Tibial nerve (tissue), 4 donors: Measurements from ENCODE around the gene CARMIL1. TPM values are rescaled to one million over a fixed set of nuclear protein-coding genes. Genes with fewer than 3 reads are reported as not detected.

Experiments
- DNase-seq, 2 donors: peaks; one replicate each; pipeline ENCODE4 v3.0.0-alpha.2; 2019; ENCODE audit warnings: low spot score in 2 of 2
- H3K27ac ChIP-seq, 4 donors: fragments of 200-600 bp; sonication (generic) in 3 of 4; one replicate each; pipeline ENCODE4 v1.5.1; 2017 to 2019; ENCODE audit warnings: mild to moderate bottlenecking in 1 of 4
- H3K27me3 ChIP-seq, 2 donors: fragments of 200-600 bp; sonication (generic) in 1 of 2; one replicate each; pipeline versions ENCODE4 v1.5.1 to v1.6.0; 2017 to 2019
- H3K36me3 ChIP-seq, 3 donors: fragments of 200-600 bp; sonication (generic); one replicate each; pipeline ENCODE4 v1.5.1; 2018 to 2019
- H3K4me1 ChIP-seq, 4 donors: fragments of 200-600 bp; sonication (generic) in 3 of 4; one replicate each; pipeline ENCODE4 v1.5.1; 2017 to 2019
- H3K4me3 ChIP-seq, 4 donors: fragments of 200-600 bp; sonication (generic) in 3 of 4; one replicate each; pipeline ENCODE4 v1.5.1; 2017 to 2019; ENCODE audit warnings: mild to moderate bottlenecking in 1 of 4, moderate library complexity in 1 of 4
- H3K9me3 ChIP-seq, 4 donors: fragments of 200-600 bp; sonication (generic) in 3 of 4; one replicate each; pipeline ENCODE4 v1.5.1; 2017 to 2019
- EP300 ChIP-seq, 2 donors: sonication (generic); formaldehyde crosslinking; IDR thresholded peaks; one replicate each; pipeline ENCODE4 v1.6.1; 2017; ENCODE audit warnings: antibody characterized with exemption in 2 of 2, mild to moderate bottlenecking in 1 of 2
- POLR2A ChIP-seq, 2 donors: fragments of 450-650 bp; IDR thresholded peaks; one replicate each; pipeline ENCODE4 v1.6.1; 2017; ENCODE audit warnings: antibody characterized with exemption in 2 of 2, mild to moderate bottlenecking in 2 of 2, moderate library complexity in 2 of 2
- WGBS, 2 donors: methylation state at CpG; one replicate each; pipeline ENCODE4 v1.1.5; 2018; 5-methylcytosine and 5-hydroxymethylcytosine counted together
- total RNA-seq, 4 donors: library from RNA; depleted of rRNA; stranded (reverse); fragments of >200 nt; gene quantifications; one replicate each; pipeline ENCODE4 v1.1.0, GENCODE V29; 2016
- TF ChIP-seq, protein P1 (sequence below), 5 experiments: fragments of 200-600 bp in 3 of 5; fragments of 450-650 bp in 2 of 5; sonication (generic) in 3 of 5; IDR thresholded peaks; one replicate each; pipeline ENCODE4 v1.5.1; 2016 to 2019; ENCODE audit warnings: antibody characterized with exemption in 5 of 5, mild to moderate bottlenecking in 3 of 5, moderate library complexity in 2 of 5

The CARMIL1 gene
- total RNA-seq, 4 donors from 2014 or later = 29.1 to 43.5 (median 34.1) TPM

DNA sequence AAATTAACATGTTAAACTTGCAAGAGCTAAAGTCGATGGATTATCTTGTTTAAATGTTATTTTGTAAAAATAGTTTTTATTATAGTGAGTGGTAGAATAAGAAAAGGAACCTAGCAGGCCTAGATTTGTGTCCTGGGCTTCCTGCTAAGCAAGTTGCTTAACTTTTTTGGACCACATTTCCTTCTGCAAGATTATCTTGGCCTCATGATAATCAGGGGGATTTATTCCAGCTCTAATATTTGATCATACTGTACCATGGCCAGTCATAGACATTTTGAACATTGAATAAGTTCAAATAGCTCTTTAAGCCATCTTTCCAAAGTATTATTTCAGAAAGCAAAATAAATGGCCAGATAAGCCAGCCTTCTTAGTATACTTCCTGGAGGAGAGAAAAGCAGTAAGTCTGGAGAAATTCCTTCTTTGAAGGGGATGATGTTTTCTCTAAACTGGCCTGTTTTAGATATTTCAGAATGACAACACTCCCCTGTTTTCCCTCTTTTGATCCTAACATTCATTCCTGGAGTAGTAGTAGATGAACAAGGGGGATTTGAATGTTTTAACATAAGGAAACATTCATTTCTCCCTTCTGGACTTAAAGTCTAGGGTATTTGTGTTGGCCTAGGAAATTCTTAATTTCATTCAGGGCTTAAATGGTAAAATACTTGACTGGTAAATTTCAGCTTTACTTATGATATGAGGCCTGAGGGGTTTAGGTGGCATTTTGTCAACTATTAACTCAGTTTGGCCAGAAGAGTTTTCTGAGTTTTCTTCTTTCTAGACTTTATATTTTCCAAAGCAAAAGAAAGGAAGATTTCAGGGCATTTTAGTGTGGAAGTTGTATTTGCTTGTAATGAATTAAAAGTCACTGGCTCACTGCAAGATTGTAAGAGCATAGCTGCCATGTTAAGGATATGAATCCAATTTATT, 264.1 kb downstream of the CARMIL1 start:
- DNase-seq = no peak
- Histone ChIP-seq H3K4me3 (no peak overlapping the region), H3K9me3 (no peaks in the 10 kb centered on the region), H3K27me3 (no peaks in the 10 kb centered on the region), H3K36me3 (peaks cover 0 to 10% (median 0%) of the 10 kb centered on the region in 3 donors), H3K27ac (peak overlapping the region in 2 of 4 donors; percentile 26 to 39), H3K4me1 (peaks cover 0 to 5% (median 0%) of the 10 kb centered on the region in 4 donors)
- TF ChIP-seq, protein P1, sequence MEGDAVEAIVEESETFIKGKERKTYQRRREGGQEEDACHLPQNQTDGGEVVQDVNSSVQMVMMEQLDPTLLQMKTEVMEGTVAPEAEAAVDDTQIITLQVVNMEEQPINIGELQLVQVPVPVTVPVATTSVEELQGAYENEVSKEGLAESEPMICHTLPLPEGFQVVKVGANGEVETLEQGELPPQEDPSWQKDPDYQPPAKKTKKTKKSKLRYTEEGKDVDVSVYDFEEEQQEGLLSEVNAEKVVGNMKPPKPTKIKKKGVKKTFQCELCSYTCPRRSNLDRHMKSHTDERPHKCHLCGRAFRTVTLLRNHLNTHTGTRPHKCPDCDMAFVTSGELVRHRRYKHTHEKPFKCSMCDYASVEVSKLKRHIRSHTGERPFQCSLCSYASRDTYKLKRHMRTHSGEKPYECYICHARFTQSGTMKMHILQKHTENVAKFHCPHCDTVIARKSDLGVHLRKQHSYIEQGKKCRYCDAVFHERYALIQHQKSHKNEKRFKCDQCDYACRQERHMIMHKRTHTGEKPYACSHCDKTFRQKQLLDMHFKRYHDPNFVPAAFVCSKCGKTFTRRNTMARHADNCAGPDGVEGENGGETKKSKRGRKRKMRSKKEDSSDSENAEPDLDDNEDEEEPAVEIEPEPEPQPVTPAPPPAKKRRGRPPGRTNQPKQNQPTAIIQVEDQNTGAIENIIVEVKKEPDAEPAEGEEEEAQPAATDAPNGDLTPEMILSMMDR (IDR thresholded peaks at IDR 0.05) = no peak
- TF ChIP-seq EP300 (IDR thresholded peaks at IDR 0.05) (no peak), POLR2A (IDR thresholded peaks at IDR 0.05) (no peak)
- WGBS, 2 donors = 50 to 52% methylated on average over 1 of the region's 1 CpG

DNA sequence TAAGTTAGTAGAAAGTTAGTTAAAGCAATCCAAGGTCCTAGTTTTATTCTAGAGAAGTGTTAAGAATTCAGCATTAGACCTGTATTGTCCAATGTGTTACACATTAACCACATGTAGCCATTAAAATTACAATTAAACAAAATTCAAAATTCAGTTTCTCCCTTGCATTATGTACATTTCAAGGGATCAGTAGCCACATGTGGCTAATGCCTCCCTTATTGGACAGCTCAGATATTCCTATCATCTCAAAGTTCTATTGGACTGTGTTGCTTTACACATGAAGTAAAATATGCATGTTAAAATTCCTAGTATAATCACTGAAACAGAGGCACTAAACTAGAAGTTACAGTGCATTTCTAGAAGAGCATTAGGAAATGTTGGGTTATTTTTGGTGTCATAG, 265.7 kb downstream of the CARMIL1 start:
- Histone ChIP-seq H3K4me3 (no peak overlapping the region), H3K4me1 (peaks cover 0 to 5% (median 0%) of the 10 kb centered on the region in 4 donors), H3K27me3 (no peaks in the 10 kb centered on the region), H3K36me3 (peaks cover 0 to 5% (median 0%) of the 10 kb centered on the region in 3 donors), H3K9me3 (no peaks in the 10 kb centered on the region), H3K27ac (no peak overlapping the region)
- DNase-seq = no peak
- TF ChIP-seq, protein P1 (IDR thresholded peaks at IDR 0.05) = no peak
- TF ChIP-seq POLR2A (IDR thresholded peaks at IDR 0.05) = no peak

DNA sequence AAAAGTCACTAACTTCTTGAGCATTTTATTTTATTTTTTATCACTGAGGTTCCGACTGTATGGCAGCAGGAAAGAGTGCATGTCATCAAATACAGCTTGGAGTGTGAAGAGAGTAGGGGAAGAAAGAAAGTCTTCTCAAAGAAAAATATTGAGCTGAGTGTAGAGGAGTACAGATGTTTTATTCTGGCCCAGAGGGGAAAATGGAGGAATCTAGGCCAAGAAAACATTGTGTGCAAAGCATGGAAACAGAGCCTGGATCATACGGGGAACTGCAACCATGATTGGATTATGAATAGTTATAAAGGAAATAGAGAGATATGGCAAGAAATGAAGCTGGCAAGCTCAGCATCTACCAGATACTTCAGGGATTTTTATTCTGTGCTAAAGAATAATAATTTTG, 268.6 kb downstream of the CARMIL1 start:
- H3K36me3 ChIP-seq = no peaks in the 10 kb centered on the region
- no peak overlapping the region for H3K4me3 ChIP-seq
- TF ChIP-seq EP300 (IDR thresholded peaks at IDR 0.05) = no peak
- TF ChIP-seq, protein P1 (IDR thresholded peaks at IDR 0.05) = no peak
- TF ChIP-seq POLR2A (IDR thresholded peaks at IDR 0.05) = no peak
- no peaks in the 10 kb centered on the region for H3K27me3 ChIP-seq
- peaks cover 0 to 5% (median 0%) of the 10 kb centered on the region in 4 donors for H3K4me1 ChIP-seq
- 42 to 66% methylated on average over 2 of the region's 2 CpGs for WGBS, 2 donors
- no peaks in the 10 kb centered on the region for H3K9me3 ChIP-seq
- H3K27ac ChIP-seq = no peak overlapping the region
- DNase-seq = no peak

DNA sequence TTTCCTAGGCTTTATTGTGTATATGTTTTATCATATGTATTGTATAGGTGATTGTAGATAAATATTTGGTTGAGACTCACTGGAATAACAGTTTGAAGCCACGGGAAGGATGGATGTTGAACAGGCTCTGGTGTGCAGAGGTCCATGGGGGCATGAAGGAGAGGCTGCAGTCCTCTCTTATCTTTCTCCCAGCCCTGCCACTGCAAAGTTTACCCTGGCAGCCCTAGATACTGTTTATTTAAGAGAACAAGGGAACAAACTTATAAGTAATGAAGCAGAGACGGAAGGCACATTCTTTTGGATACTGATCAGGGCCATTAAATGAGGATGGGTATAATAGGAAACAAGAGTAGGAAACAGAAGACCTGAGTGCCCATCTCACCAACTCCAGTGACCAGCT, 269.3 kb downstream of the CARMIL1 start:
- Histone ChIP-seq H3K36me3 (no peaks in the 10 kb centered on the region), H3K27me3 (no peaks in the 10 kb centered on the region), H3K4me3 (no peak overlapping the region), H3K9me3 (no peaks in the 10 kb centered on the region), H3K4me1 (peaks cover 0 to 5% (median 0%) of the 10 kb centered on the region in 4 donors), H3K27ac (no peak overlapping the region)
- no peak for DNase-seq
- 55 to 57% methylated on average over 2 of the region's 2 CpGs for WGBS, 2 donors
- TF ChIP-seq EP300 (IDR thresholded peaks at IDR 0.05) (no peak), POLR2A (IDR thresholded peaks at IDR 0.05) (no peak)
- TF ChIP-seq, protein P1 (IDR thresholded peaks at IDR 0.05) = no peak

DNA sequence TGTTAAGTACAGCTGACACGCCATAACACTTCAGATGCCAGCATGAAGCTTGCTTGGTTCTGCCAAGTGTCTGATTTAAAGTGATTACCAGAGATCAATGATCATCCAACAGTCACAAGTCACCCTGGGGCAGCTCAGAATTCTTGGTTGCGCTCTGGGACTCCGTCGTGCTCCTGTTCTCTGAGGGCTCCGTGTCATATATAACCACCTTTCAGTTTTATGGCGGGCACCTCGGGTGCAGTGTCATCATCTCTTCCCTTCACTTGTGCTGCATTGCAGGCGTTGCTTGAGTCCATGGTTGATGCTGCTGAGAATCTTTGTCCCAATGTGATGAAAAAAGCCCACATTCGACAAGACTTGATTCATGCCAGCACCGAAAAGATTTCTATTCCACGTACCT, 271.5 kb downstream of the CARMIL1 start:
- H3K36me3 ChIP-seq = no peaks in the 10 kb centered on the region
- no peak overlapping the region for H3K4me3 ChIP-seq
- no peaks in the 10 kb centered on the region for H3K9me3 ChIP-seq
- no peak overlapping the region for H3K27ac ChIP-seq
- H3K4me1 ChIP-seq = no peaks in the 10 kb centered on the region
- no peaks in the 10 kb centered on the region for H3K27me3 ChIP-seq
- TF ChIP-seq, protein P1 (IDR thresholded peaks at IDR 0.05) = no peak
- TF ChIP-seq EP300 (IDR thresholded peaks at IDR 0.05) (no peak), POLR2A (IDR thresholded peaks at IDR 0.05) (no peak)
- DNase-seq = no peak
- 84 to 86% methylated on average over 11 of the region's 11 CpGs for WGBS, 2 donors
